CD4-positive, alpha-beta T cell treated with Interferon alpha-2 for 1 hour (primary cell): ENCODE data around the gene CMTR1.
"Not testable (repeated sequence)": the region's sequence is repeated elsewhere in the genome, so short reads cannot be mapped to it uniquely, and the experiment has no call there.

ENCODE experiments used
- DNase-seq, 2 donors: peaks; one replicate each; pipeline ENCODE4 v3.0.0-alpha.2; 2020 to 2022

Gene CMTR1

GRCh38 chr6:37495244-37495934 is 62.4 kb downstream of the CMTR1 start:
- DNase-seq = no peak

GRCh38 chr6:37496951-37497885 is 64.2 kb downstream of the CMTR1 start:
- no peak for DNase-seq

- peak; percentile 97 to 98 for DNase-seq
Observed at GRCh38 chr6:37499433-37500293, 66.6 kb downstream of the CMTR1 start, which contains the start of gene CCDC167. Gene CCDC167, minus strand, starts transcription at chr6:37499893. Its CDS starts 30 bp downstream, at chr6:37499863.

GRCh38 chr6:37500294-37500608 is 67.2 kb downstream of the CMTR1 start:
- no peak for DNase-seq

GRCh38 chr6:37500904-37501303 is 67.9 kb downstream of the CMTR1 start:
- DNase-seq = not testable (repeated sequence)

- peak; percentile 37 to 71 for DNase-seq
Observed at GRCh38 chr6:37501632-37502491, 68.8 kb downstream of the CMTR1 start.

- peak; percentile 83 to 88 for DNase-seq
Observed at GRCh38 chr6:37502703-37503291, 69.8 kb downstream of the CMTR1 start.

- DNase-seq = no peak
Observed at GRCh38 chr6:37503309-37503965, 70.4 kb downstream of the CMTR1 start.

- DNase-seq = no peak
Observed at GRCh38 chr6:37504024-37504423, 71.0 kb downstream of the CMTR1 start.

GRCh38 chr6:37506479-37506878 is 73.5 kb downstream of the CMTR1 start:
- DNase-seq = no peak

GRCh38 chr6:37507077-37507476 is 74.1 kb downstream of the CMTR1 start:
- no peak for DNase-seq

- peak; percentile 33 to 64 for DNase-seq
Observed at GRCh38 chr6:37507690-37508421, 74.8 kb downstream of the CMTR1 start.

GRCh38 chr6:37511201-37511600 is 78.2 kb downstream of the CMTR1 start:
- no peak for DNase-seq

- no peak for DNase-seq
Observed at GRCh38 chr6:37511910-37512399, 78.9 kb downstream of the CMTR1 start.

- no peak for DNase-seq
Observed at GRCh38 chr6:37512400-37513011, 79.5 kb downstream of the CMTR1 start.

GRCh38 chr6:37513155-37513554 is 80.1 kb downstream of the CMTR1 start:
- no peak for DNase-seq

- DNase-seq = no peak
Observed at GRCh38 chr6:37513576-37513975, 80.6 kb downstream of the CMTR1 start.

GRCh38 chr6:37514321-37514771 is 81.3 kb downstream of the CMTR1 start:
- peak in 1 of 2 donors; percentile 46 for DNase-seq

- no peak for DNase-seq
Observed at GRCh38 chr6:37514837-37515236, 81.8 kb downstream of the CMTR1 start.

GRCh38 chr6:37515712-37516075 is 82.7 kb downstream of the CMTR1 start:
- DNase-seq = no peak
